GM19395 (cell line): Measurements from ENCODE around the gene TAS1R1.
"Not testable (repeated sequence)": the region's sequence is repeated elsewhere in the genome, so short reads cannot be mapped to it uniquely, and the experiment has no call there.

Source experiments
- ATAC-seq: cut with Tn5 transposase; IDR thresholded peaks from one replicate; pipeline ENCODE4 v1.9.1; 2021; ENCODE audit warnings: mild to moderate bottlenecking, moderate library complexity; ENCODE audit not compliant: unreplicated experiment

TAS1R1 gene

DNA sequence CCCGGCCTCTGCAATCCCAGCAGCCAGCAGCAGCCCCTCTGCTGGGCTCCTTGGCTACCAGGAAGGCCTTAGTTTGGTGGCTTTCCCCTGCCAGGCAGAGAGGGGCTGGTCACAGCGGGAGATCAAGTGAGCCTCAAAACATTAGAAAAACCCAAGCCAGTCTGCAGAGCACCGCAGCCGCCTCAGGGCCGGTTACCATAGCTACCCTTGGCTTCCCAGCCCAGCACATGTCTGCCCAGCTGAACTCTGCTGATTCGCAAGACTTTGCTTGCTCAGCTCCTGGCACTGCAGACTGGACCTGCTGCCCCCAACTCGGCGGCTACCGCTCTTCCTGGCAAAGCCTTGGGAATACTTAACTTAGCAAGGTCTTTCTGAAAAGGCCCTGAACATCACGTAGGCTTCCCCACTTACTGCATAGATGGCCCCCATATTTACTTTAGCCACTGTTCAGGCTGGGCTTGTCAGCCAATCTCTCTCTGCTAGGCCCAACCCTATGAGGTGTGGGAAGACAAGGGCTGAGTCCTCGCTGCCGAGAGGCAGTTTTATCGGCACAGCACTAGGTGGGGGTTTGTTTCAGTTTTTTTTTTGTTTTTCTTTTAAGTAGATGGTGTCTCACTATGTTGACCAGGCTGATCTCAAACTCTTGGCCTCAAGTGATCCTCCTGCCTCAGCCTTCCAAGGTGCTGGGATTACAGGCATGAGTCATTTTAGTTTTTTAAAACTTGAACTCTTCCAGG is 35.0 kb upstream of the TAS1R1 start:
- no peak for ATAC-seq

DNA sequence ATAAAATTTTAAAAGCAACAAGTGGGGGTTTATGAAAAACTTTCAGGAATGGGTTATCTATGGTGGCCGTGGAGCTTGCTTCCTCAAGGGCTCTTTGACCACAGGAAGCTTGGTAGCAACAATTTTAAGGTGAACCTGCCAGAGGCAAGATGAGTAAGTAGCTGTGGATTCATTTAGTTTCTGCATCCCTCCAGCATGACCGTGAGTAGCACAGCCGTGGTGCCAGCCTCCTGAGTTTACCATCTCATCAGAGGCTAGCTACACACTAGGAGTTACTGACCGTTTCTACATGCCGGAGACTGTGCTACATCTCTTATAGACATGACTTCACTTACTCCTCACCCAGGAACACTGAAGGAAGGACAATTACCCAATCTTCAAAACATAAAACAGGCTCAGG is 33.6 kb upstream of the TAS1R1 start:
- no peak for ATAC-seq

DNA sequence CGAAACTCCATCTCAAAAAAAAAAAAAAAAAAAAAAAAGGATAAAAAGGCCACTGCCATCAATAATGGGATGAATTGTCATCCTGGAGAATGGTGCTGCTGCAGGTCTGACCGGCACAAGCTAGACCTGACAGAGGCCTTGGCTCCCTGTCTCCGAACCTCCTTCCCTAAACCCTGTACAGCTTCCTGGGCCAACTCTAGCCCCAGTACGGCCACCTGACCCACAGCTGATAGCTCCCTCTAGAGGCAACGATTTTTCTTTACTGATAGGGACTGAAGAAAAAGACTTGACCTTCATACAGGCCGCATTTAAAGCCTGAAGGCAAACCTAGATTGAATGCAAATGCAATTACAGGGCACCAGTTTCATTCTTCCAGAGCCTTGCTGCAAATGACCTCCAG is 31.5 kb upstream of the TAS1R1 start:
- ATAC-seq, result no peak

DNA sequence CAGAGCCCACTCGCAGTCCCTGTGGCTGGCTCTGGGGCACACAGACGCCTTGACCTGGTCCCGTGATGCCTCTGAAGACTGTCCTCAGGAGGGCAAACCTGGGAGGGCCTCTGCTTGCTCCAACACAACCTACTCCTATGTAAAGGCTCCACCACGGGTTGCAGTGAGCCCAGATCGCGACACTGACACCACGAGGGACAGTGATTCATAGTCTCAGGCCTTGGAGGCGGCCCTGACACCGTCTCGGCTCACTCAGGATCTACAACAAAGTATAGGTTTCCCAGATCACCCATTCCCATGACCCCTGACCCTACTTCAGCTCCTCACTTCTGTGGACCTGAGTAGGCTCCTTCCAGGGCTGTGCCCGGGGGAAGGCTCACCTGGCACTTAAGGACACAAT is 28.8 kb upstream of the TAS1R1 start:
- no peak for ATAC-seq

DNA sequence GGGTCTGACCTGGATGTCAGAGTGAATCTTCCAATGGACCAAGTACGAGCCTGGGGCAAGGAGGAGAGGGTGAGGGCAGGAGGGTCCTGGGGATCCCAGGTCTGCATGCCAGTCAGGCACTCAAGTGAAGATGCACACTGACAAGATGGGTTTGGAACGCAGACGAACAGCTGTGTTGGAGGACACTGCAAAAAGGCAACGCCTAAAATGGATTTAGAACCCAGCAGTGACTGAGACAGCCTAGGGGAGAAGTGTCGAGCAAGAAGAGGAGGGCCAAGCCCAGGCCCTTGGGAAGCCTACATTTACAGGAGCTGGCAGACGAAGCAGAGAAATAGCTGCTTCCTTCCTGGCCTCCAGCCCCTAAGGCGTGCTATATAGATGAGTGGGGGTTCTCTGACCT is 26.6 kb upstream of the TAS1R1 start:
- no peak for ATAC-seq

DNA sequence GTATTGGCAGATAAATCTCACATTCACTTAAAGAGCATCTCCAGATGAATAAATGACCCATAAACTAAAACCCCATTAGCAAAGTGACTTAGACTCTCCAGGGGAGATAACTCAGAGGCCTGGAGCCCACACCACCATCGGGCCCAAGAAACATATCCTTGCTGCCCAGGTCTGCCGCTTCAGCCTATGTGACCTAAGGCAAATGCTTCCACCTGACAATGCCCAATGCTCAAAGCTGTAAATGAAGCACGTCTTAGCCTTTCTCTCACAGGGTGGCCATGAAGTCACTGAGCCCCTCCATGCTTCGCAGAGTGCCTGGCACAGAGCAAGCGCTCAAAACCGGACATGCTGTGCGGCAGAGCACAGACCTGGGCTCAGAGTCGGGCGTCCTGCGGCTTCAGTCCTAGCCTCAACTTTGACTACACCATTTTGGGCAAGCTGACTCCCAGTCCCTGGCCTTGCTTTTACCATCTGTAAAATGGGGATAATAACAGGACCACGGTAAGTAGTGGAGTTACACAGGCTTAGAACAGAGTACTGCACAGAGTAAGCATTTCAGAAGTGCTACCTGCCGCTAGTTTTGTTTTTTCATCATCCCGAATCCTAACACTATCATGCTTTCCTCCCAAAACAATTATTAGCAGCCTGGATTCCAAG is 24.5 kb upstream of the TAS1R1 start:
- ATAC-seq, result no peak

DNA sequence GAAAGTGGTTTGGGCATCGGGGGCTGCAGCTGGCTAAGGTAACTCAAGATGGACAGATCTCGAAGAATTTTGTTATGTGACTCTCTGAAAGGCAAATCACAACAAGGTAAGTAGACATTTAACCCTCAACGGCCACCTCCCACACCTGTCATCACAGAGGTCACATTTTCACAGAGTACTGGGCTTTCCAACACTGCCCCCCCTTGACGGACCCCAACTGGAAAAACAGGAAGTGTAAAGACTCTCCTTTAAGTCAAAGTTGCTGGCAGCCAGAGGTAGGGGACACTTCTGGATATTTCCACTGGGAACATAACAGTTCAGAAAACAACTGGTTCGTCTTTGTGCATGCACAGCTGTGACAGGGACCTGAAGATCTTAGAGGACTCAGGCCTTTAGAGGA is 23.1 kb upstream of the TAS1R1 start:
- ATAC-seq, result no peak

DNA sequence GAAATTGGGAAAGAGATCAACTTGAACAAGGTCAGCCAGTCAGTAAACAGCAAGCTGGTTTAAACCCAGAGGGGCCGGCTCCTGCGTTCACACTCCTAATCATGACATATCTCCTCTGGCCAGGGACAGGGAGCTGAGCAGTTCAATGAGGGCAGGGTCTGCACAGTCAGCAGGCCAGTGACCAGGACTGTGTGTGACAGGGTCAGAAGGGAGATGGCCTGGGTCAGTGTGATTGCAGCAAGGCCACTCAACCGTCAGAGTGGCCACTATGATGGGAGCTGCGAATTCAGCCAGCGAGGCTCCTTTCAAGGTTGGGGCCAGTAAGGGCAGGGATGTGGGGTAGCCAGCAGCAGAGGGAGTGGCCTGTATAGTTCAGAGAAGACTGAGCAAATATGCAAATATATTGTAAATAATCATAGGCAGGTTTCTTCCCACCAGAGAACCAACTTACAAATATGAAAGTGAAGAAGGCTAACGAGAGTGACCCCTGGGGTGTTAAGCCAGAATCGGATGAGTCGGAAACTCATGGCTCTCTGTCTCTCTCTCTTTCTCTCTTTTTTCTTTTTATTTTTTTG is 20.8 kb upstream of the TAS1R1 start:
- no peak for ATAC-seq

DNA sequence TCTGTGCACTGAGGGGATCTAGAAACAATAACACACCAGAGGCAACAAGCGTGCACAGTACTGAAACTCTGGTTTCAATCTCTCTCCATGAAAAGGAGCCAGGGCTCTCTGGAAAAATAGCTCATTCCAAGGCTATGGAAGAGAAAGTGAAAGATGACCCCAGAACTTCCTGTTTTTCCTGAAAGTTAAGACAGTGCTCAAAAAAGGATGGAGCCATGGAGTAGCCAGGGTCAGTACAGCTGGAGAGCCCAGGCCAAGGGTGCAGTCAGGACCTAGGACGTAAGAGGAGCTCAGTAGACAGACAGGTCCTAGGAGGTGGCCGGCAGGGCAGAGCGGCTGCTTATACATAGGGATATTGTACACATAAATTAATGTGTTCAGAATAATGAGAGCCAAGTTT is 19.9 kb upstream of the TAS1R1 start:
- no peak for ATAC-seq

DNA sequence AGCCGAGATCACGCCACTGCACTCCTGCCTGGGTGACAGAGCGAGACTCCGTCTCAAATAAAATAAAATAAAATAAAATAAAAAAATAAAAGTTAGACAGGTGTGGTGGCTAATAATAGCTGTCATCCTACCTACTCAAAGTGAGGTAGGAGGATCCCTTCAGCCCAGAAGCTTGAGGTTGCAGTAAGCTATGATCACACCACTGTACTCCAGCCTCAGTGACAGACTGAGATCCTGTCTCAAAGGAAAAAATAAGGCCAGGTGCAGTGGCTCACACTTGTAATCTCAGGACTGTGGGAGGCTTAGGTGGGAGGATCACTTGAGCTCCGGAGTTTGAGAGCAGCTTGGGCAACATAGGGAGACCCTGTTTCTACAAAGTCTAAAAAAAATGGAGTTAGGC is 18.8 kb upstream of the TAS1R1 start:
- ATAC-seq, result no peak

DNA sequence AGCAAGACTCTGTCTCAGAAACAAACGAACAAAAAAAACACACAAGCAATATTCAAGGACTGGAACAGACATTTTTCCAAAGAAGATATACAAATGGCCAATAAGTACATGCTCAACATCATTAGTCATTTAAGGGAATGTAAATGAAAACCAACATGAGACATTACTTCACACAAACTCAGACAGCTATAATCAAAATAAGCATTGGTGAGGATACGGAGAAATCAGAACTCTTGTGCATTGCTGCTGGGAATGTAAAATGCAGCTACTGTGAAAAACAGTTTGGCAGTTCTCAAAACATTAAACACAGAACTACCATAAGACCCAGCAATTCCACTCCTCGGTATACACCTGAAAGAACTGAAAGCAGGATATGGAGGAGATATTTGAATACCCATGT is 16.2 kb upstream of the TAS1R1 start:
- ATAC-seq, result no peak

DNA sequence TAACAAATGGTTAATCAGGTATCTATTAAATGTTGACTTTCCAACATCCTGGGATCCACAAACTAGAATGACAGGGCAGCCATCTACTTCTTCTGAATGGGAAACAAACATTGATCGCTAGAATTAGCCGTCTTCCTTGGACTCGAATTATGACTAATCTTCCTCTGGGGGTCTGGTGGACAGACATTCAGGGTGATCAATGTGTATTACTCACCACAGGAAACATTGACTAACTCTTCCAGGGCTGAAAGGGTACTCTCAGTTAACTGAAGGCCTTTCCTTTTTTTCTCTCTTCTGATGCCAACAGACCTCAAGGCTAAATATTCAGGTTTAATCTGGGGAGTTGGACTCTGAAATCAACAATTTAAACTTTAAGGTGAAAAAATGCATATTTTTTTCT is 10.3 kb upstream of the TAS1R1 start:
- no peak for ATAC-seq

DNA sequence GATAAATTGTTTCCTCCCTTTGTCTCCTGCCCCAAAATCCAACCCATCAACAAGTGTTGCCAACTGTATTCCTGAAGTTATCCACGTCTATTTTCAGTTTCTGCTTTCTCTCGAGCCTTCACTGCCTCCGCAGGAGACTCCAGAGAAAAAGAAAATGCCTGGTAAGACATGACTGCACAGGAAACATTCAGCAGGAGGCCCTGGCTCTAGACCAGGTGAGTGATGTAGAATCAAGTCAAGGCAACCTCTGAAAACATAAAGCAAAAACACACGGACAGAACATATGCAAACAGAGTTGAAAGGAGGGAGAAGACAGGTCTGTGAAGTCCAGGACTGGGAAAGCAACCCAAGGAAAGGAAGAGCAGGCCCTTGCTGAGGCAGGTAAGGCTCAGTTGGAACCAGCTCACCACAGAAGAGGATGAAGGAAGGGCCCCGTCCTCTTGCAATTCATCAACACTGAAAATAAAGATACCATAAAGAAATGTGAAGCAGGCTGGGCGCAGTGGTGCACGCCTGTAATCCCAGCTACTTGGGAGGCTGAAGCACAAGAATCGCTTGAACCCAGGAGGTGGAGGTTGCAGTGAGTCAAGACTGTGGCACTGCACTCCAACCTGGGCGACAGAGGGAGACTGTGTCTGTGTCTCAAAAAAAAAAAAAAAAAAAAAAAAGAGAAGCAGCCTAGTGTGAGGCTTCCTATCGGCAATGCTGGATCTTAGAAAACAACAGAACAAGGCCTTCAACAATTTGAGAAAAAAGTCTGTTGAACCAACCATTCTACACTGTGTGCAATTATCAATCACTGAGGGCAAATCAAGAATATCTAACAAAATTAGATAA is 9.6 kb upstream of the TAS1R1 start:
- no peak for ATAC-seq

DNA sequence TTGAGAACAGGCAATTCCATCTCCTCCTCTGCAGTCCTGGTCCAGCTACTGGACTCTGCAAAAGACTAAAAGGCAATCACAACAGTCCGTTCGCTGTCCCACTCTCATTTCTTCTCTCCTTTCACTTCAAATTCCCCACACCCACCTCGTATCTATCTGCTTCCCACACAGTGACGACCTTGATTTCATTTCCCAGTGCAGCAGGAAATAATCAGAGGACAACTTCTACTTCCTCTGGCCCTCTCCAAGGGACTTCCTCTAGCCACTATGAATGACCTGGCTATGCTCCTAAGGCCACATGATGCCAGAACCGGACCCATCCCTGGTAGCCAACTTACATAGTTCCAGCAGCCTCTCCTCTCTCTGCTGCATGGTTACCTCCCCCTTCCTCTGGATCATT is 8.8 kb upstream of the TAS1R1 start:
- ATAC-seq, result no peak

DNA sequence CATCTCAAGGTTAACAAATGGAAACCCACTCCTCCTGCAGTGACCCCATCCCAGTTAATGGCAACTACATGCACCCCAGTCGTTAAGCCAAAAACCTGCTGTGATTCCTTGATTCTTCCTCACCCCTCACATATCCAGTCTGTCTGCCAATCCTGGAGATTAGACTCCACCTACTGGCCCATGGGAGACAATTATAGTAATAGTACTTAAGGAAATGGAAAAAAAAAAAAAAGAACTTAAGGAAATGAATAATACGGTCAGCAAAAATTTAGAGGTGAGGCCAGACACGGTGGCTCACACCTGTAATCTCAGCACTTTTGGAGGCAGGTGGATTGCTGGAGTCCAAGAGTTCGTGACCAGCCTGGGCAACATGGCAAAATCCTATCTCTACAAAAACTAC is 7.8 kb upstream of the TAS1R1 start:
- no peak for ATAC-seq

DNA sequence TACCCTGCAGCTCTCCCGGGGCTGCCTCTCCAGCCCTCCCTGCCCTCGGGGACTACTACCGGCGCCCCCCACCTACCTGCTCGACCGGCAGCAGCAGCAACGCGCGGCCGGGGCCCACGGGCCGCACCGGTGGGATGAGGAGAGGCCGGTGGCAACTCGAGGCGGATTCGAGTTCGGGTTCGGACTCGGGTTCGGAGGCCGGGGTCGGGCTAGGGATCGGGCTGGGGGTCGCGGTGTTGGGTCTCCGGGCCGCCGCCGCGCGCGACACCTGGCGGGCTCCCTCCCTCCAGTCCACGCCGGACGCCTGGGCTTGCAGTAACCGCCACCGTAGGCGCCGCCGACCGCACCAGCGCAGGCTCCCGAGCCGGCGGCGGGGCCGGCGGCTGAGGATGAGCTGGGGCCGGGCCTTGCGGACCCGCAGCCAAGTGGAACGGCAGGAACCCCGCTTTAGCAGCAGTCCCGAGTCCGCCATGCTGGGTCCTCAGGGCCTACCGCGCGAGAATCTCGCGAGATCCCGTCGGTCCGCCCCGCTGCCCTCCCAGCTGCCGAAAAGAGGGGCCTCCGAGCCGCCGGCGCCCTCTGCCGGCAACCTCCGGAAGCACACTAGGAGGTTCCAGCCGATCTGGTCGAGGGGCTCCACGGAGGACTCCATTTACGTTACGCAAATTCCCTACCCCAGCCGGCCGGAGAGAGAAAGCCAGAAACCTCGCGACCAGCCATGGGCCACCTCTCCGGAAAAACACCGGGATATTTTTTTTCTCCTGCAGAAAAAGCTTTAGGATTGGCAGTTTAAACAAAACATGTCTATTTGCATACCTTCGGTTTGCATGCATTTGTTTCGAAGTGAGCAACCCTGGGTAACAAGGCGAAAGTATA is 838 bp upstream of the TAS1R1 start, which contains the start of gene NOL9:
TSS of gene NOL9 (minus strand) at position 483 of the 876 bp plus-strand sequence. CDS start at position 472, 11 bp downstream.
- ATAC-seq, result peak; percentile 87

DNA sequence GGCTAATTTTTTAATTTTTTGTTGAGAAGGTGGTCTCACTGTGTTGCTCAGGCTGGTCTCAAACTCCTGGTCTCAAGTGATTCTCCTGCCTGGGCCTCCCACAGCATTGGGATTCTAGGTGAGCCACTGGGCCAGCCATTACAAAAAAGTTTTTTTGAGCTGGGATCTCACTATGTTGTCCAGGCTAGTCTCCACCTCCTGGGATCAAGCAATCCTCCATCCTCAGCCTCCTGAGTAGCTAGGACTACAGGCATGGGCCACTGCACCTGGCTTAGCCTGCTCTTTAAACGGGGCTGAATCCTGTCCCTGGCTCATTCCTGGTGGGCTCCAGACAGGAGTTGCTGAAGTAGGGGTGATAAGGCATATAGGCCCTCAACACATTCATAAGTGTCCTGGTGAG is 2.5 kb downstream of the TAS1R1 start:
- ATAC-seq, result no peak

DNA sequence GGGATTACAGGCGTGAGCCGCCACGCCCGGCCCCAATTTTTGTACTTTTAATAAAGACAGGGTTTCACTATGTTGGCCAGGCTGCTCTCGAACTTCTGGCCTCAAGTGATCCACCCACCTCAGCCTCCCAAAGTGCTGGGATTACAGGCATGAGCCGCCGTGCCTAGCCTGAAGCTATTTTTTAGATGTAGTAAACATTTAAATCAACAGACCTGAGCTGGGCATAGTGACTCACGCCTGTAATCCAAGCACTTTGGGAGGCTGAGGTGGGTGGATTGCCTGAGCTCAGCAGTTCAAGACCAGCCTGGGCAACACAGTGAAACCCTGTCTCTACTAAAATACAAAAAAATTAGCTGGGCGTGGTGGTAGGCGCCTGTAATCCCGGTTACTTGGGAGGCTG is 4.1 kb downstream of the TAS1R1 start:
- not testable (repeated sequence) for ATAC-seq

DNA sequence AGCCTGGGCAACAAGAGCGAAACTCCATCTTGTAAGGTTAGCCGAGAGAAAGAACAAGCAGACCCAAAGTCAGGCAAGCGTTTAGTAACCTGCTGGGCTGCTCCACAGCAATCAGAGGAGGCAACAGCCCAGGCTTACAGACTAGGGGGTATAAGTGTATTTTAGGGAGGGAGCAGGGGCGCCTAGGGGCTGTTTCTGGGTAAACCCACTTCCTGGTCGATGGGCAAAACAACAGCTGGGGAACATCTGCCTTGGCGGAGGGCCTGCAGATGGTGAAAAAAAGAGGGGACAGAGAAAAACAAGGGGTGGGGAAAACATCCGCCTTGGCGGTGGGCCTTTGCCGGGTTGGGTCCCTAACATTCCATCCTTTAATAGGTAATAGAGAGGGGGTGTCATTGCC is 5.2 kb downstream of the TAS1R1 start:
- ATAC-seq, result no peak

DNA sequence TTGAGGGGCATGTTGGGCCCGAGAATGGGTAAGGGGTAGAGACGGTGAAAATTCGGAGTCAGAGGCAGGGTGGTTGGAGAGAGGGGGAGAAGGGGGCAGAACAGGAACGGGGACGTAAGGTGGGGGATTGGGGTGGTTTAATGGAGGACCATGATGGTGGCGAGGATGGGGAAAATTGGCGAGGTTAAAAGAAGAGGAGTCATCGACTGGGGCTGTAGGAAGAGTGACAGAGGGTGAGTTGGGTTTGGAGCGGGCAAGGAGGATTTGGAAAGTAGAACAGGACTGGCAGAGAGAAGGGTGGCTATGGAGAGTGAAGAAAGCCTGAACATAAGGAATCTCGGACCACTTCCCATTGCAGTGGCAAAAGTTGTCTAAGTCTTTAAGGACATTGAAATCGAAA is 13.9 kb downstream of the TAS1R1 start:
- no peak for ATAC-seq

DNA sequence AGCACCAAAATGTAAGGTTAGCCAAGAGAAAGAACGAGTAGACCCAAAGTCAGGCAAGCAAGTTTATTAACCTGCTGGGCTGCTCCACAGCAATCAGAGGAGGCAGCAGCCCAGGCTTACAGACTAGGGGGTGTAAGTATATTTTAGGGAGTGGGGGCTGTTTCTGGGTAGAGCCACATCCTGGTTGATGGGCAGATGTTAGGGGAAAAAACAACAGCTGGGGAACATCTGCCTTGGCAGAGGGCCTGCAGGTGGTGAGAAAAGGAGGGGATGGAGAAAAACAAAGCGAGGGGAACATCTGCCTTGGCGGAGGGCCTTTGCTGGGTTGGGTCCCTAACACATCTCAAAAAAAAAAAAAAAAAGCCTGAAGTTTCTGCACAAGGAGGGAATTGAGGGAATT is 15.0 kb downstream of the TAS1R1 start:
- no peak for ATAC-seq
